CMK (cell line): ENCODE data around the gene MYH11.
"Not testable (repeated sequence)": the region's sequence is repeated elsewhere in the genome, so short reads cannot be mapped to it uniquely, and the experiment has no call there.

Experiments
- DNase-seq: peaks from one replicate; pipeline ENCODE4 v3.0.0-alpha.2; 2010; ENCODE audit warnings: low read depth

MYH11 gene

GRCh38 chr16:15667091-15667742, 189.6 kb downstream of the MYH11 start:
- DNase-seq: no peak

GRCh38 chr16:15665107-15665506, 191.7 kb downstream of the MYH11 start:
- DNase-seq: no peak

- DNase-seq: no peak
These were observed 196.6 kb downstream of the MYH11 start for GRCh38 chr16:15660203-15660601.

- DNase-seq: no peak
These were observed 198.3 kb downstream of the MYH11 start for GRCh38 chr16:15658556-15658955.

- DNase-seq: no peak
These were observed 198.7 kb downstream of the MYH11 start for GRCh38 chr16:15658149-15658548.

GRCh38 chr16:15655561-15655960, 201.3 kb downstream of the MYH11 start:
- not testable (repeated sequence) for DNase-seq

- no peak for DNase-seq
These were observed 202.2 kb downstream of the MYH11 start for GRCh38 chr16:15654591-15654990.

GRCh38 chr16:15653227-15653626, 203.6 kb downstream of the MYH11 start:
- no peak for DNase-seq
